Transverse colon (tissue), 4 donors: ENCODE measurements around the gene FBF1.
"Not testable (repeated sequence)": the region's sequence is repeated elsewhere in the genome, so short reads cannot be mapped to it uniquely, and the experiment has no call there.

Source experiments
- CTCF ChIP-seq, 5 experiments: fragments of 200-600 bp in 3 of 5; fragments of 450-650 bp in 2 of 5; sonication (generic) in 3 of 5; IDR thresholded peaks; 1 replicate in 2 of 5; 2 replicates in 3 of 5; pipeline ENCODE4 v1.5.1; 2016 to 2017; ENCODE audit warnings: antibody characterized with exemption in 5 of 5, inconsistent platforms in 3 of 5, mild to moderate bottlenecking in 2 of 5, moderate library complexity in 1 of 5
- POLR2A ChIP-seq: fragments of 450-650 bp; IDR thresholded peaks from one replicate; pipeline ENCODE4 v1.6.1; 2016; ENCODE audit warnings: antibody characterized with exemption, mild to moderate bottlenecking, moderate library complexity
- POLR2AphosphoS5 ChIP-seq, 3 donors: sonication (generic); formaldehyde crosslinking; IDR thresholded peaks; one replicate each; pipeline ENCODE4 v1.6.1; 2016; ENCODE audit warnings: antibody characterized with exemption in 3 of 3

DNA sequence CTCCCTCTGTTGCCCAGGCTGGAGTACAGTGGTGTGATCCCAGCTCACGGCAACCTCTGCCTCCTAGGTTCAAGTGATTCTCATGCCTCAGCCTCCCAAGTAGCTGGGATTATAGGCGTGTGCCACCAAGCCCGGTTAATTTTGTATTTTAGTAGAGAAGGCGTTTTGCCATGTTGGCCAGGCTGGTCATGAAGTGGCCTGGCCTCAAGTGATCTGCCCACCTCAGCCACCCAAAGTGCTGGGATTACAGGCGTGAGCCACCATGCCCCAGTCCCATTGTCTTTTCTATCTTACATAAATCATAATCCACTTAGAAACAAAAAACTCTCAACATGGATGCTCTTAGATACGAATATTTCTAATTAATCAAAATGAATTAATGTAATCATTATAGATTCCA lies 34.3 kb upstream of the FBF1 start:
- TF ChIP-seq POLR2A; CTCF (IDR thresholded peaks at IDR 0.05); POLR2AphosphoS5 (IDR thresholded peaks at IDR 0.05): not testable (repeated sequence)
